HG02571 (cell line): ENCODE data around the gene FAM50B.

Source experiments
- ATAC-seq: cut with Tn5 transposase; IDR thresholded peaks from one replicate; pipeline ENCODE4 v1.9.1; 2021; ENCODE audit warnings: mild to moderate bottlenecking, moderate library complexity; ENCODE audit not compliant: unreplicated experiment

Gene FAM50B

GRCh38 chr6:3819161-3820110 is 29.7 kb upstream of the FAM50B start:
- no peak for ATAC-seq

DNA sequence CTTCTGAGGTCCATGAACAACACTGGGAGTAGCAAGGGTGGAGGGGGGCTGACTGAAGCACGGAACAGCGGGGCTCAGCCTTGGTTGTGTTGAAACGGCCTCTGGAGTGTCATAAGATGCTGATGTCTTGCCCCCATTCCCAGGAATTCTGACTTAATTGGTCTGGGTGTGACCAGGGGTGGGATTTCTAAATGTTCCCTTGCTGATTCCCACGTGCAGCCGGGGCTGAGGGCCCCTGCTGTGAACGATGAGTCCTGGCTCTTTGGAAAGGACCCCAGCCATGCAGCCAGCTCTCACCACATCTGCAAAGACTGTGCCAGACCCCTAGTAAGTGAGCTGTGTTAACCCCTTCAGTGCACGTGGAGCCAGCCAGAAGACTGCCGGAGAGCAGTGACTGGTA is 28.6 kb upstream of the FAM50B start:
- no peak for ATAC-seq

GRCh38 chr6:3822747-3823445 is 26.3 kb upstream of the FAM50B start:
- no peak for ATAC-seq

- ATAC-seq, result no peak
Observed at GRCh38 chr6:3823671-3824070, 25.5 kb upstream of the FAM50B start.

DNA sequence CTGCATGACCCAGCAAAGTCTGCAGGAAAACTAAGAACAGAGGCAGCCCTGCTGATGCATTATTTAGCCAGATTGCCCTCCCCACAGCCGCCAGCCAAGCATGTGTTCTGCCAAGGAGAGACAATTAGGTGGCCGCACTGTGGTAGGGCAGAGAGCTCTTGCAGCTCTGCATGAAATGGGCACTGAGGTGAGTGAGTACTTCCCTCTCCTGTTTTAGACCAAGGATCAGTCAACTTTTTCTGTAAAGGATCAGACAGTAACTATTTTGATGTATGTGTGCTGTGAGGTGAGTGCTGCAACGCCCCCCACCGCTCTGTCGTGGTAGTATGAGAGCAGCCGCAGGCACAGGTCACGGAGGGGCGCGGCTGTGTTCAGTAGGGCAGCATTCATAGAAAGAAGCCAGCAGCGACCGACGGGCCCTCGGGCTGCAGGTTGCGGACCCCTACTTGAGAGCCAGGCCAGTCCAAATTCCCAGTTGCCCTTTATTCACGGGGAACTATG is 23.8 kb upstream of the FAM50B start:
- no peak for ATAC-seq

DNA sequence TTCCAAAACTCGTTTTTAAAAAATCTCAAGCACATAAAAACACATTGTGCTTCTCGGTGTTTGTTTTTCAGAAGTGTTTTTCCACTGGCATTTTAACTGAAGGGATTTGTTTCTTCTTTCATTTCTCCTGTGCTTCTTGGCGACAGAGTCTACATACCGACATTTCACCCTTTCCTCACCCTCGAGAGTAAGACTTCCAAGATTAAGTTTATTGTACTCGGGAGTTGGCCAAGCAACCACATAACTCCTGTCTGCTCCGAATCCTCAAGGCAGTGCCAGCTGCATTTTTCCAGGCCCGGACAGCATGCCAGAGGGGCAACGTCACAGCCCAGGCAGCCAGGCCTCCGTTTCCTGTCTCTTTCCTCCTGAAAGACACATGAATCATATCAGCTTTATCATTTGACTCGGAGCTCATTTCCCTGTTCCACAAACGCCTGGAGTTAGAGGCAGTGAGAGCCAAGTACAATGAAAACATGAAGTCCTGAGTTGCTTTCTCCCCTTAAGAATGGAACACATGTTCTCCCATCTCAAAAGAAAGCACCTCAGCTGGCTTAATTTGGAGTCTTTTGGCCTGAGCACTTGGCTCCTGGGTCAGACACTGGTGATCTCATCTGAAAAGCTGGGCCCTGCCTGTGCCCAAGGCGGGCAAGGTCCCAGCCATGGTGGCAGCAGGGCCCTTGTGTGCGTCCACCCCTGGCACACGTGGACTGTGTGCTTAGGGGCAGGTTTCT is 23.2 kb upstream of the FAM50B start:
- ATAC-seq, result no peak

DNA sequence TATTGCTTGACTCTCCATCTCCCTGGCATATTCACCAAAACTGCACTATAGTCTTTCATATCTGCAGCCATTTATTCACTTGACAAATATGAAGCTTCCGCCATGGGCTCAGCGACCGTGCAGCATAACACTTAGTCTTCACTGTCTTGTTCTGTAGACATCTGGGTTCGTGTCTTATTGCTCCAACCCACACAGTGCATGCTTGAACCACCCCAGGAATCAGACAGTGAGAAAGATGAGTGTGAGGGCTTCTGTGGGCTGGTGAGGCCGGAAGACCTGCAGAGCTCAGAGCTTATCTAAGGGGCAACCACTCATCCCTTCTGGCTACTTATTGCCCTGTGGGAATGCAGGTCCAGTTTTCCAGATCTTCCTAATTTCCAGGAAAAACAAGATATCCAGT is 19.9 kb upstream of the FAM50B start:
- ATAC-seq, result no peak

GRCh38 chr6:3830806-3831205 is 18.4 kb upstream of the FAM50B start:
- ATAC-seq, result no peak

- no peak for ATAC-seq
Observed at GRCh38 chr6:3831761-3832530, 17.2 kb upstream of the FAM50B start.

GRCh38 chr6:3835055-3835731 is 14.0 kb upstream of the FAM50B start:
- no peak for ATAC-seq

GRCh38 chr6:3835785-3836184 is 13.4 kb upstream of the FAM50B start:
- no peak for ATAC-seq

GRCh38 chr6:3836566-3836965 is 12.6 kb upstream of the FAM50B start:
- no peak for ATAC-seq

DNA sequence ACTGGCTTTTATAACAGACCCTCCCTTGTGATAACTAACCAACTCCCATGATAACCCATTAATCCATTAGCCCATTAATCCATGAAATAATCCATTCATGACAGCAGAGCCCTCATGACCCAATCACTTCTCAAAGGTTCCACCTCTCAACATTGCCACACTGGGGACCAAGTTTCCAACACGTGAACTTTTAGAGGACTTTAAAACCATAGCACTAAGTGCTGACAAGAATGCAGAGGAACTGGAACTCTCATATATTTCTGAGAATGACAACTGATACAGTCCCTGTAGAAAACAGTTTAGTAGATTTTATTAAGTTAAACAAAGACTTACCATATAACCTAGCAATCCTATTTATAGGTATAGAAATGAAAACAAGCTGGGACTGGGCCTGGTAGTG is 11.4 kb upstream of the FAM50B start:
- no peak for ATAC-seq

GRCh38 chr6:3838992-3839867 is 9.9 kb upstream of the FAM50B start:
- ATAC-seq, result no peak

DNA sequence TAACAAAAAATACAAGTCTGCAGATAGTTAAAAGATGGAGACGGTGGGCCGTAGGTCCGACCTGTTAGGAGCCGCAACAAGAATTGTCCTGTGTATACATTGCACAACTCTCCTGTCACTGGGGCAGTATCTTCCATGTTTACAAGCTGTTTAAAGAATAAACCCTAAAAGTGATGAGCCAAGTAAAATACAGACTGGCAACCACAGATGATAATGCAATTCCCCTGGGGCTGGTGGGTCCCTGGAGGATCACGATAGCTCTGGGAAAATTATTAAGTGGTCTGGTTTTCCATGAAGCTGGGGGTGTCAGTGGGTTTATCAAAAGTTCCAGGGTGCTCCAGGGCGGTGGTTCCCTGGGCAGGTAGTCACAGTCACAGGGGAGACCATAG is 8.1 kb upstream of the FAM50B start:
- ATAC-seq, result no peak

DNA sequence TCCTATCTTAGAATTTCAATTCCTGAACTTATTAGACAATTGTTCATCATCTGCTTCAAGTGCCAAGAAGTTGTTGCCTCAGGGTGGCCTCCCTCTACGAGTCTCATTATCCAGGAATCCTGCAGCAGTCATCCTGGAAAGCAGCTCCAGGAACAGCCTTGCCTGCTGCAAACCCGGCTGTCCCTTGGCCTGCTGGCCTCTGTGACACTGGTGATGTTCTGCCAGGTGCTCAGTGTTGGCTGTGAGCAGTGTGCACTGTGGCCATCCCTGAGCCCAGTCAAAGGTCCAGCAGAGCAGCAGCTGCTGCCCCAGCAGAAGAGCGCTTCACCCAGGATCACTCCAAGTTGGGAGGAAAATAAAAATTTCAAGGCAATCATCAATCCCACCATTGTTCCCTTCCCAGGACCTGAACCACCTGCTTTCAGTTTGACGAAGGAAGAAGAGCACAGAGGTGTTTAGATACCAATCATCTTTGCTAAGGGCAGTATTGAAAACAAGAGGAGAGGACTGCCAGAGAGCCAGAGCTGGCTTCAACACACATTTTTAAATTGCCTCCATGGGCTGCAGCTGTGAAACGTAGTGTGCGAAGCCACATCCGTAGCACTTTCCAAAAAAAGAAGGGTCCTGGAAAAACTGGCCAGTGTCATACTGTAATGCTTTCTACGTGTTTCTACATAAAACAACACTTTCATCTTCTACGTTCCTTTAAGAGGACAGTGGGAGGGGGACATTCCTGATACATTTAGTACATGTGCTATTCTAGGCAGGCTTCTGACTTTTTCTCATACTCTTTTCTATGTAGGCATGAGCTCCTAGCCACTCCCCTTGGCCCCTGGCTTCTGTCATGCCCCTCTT is 7.2 kb upstream of the FAM50B start:
- no peak for ATAC-seq

- ATAC-seq, result no peak
Observed at GRCh38 chr6:3843379-3844096, 5.6 kb upstream of the FAM50B start.

DNA sequence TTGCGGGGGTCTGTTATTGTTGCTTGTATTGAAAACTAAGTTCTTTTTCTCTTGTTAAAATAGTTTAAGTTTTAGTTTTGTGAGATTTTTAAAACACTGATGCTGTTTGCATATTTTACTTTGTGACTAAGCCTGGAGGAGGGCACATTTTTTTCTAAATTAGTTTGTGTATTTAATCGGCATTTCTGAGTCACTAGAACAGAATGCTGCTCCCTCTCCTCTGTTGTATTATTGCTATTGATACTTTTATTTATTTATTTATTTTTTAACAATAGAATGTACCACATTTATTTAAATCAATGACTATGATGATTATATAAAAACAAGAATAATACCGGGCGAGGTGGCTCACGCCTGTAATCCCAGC is 5.1 kb upstream of the FAM50B start:
- ATAC-seq, result no peak
